Stimulated activated CD4-positive, alpha-beta T cell treated with anti-CD3 and anti-CD28 coated beads, TNF-alpha, amount 100 ng/mL, for 24 hours (primary cell): ENCODE measurements around the gene DEPDC5.

ENCODE experiments used
- DNase-seq, 3 experiments: peaks; one replicate each; pipeline ENCODE4 v3.0.0-alpha.2; 2020; ENCODE audit warnings: low read depth in 3 of 3

Gene DEPDC5

GRCh38 chr22:31925056-31925455 lies 171.2 kb downstream of the DEPDC5 start:
- DNase-seq, result no peak

GRCh38 chr22:31926024-31926423 lies 172.2 kb downstream of the DEPDC5 start:
- no peak for DNase-seq

- no peak for DNase-seq
Observed at GRCh38 chr22:31926969-31927368, 173.2 kb downstream of the DEPDC5 start.

- DNase-seq, result no peak
Observed at GRCh38 chr22:31927562-31927961, 173.7 kb downstream of the DEPDC5 start.

DNA sequence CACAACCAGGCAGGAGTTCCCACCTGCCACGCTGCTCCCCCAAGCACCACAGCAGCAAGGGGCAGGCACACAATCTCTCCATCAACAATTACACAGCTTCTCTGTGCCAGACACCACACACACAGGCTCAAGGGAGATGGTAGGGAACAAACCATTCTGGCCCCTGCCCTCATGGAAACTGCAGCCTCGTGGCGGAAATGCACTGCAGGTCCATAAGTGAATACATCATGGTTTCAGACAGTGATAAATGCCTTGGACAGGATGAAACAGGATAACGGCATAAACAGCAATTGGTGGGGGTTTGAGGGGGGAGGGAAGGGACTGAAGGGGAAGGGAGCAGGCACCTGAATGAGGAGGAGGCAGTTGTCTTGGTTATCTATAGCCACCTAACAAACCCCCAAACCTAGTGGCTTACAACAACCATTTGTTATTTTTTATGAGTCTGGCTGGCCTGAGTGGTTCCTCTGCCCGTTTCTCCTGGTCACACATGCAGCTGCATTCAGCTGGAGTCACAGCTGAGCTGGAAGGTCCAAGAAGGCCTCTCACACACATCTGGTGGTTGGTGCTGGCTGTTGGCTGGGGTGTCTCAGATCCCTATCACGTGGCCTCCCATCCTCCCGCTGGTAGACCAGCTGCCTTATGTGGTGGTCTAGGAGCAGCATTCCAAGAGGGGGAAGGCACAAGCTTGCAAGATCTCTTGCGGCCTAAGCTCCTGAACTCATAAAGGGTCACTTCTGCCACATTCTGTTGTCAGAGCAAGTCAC lies 175.5 kb downstream of the DEPDC5 start:
- no peak for DNase-seq

- no peak for DNase-seq
Observed at GRCh38 chr22:31932863-31933262, 179.0 kb downstream of the DEPDC5 start.

- no peak for DNase-seq
Observed at GRCh38 chr22:31933406-31933805, 179.6 kb downstream of the DEPDC5 start.

- DNase-seq, result no peak
Observed at GRCh38 chr22:31933816-31934482, 180.1 kb downstream of the DEPDC5 start.

- no peak for DNase-seq
Observed at GRCh38 chr22:31935961-31936635, 182.3 kb downstream of the DEPDC5 start.

DNA sequence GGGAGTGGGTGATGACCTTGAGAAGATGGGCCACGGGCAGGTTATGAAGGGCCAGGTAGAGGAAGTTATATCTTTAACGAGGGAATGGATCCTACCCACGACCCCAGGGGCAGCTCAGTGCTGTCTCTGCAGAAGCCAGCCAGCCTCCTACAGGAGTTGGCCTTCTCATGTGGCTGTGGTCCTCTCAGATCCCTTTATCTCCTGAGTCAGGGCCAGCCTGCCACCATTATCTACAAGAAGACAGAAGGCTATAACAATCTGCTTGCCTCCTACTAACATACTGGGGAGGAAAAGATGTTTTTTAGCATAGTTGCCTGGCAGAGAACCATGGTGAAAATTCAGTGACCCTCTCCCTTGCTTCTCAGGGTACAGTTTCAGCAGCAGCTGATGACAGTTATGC lies 183.5 kb downstream of the DEPDC5 start:
- DNase-seq, result no peak

- no peak for DNase-seq
Observed at GRCh38 chr22:31938296-31938695, 184.5 kb downstream of the DEPDC5 start.

DNA sequence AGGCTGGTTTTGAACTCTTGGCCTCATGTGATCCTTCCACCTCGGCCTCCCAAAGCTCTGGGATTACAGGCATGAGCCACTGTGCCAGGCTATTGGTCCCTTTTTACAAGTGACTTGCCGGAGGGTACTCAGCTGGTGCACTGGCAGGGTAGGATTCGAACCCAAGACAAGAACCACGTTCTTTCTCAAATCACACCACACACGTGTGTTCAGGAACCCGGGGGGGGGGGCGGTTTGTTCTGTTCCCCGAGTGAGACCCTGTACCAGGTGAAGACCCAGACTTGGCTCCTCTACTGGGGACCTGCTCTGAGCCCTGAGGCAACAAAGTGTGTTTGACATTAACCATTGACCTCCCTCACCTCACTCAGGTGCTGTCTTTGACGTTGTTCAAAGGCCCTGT lies 186.7 kb downstream of the DEPDC5 start:
- no peak for DNase-seq

GRCh38 chr22:31942091-31942490 lies 188.3 kb downstream of the DEPDC5 start:
- DNase-seq, result no peak

- no peak for DNase-seq
Observed at GRCh38 chr22:31943206-31943977, 189.6 kb downstream of the DEPDC5 start.

DNA sequence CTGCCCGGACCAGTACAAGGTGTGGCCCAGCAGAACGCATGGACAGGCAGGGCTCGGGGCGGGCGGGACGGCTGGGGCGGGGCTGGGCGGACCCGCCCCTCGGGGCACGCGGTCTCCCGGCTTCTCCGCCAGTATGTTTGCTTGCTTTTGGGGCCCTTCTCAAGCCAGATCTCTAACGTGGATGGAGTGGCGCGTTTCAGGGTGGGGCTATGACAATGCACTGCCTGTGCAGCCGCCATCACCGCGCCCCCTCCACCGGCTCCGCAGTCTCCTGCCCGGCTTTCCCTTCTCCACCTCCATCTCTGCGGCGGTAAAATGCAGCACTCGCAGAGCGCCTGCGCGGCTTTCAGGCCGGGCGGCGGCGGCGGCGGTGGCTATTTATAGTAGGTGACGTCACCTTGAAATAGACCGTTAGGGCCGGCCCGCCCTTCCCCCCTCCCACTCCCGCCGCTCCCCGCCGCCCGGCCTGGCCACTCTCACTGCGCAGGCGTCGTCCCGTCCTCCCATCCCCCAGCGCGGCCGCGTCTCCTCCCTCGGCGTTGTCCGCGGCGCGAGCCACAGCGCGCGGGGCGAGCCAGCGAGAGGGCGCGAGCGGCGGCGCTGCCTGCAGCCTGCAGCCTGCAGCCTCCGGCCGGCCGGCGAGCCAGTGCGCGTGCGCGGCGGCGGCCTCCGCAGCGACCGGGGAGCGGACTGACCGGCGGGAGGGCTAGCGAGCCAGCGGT lies 190.3 kb downstream of the DEPDC5 start, which contains the start of gene YWHAH:
Gene YWHAH, plus strand, starts transcription at position 558 of the 722 bp plus-strand sequence. CDS start 199 bp downstream, outside the sequence.
- peak; percentile 79 to 93 (median 85) for DNase-seq

DNA sequence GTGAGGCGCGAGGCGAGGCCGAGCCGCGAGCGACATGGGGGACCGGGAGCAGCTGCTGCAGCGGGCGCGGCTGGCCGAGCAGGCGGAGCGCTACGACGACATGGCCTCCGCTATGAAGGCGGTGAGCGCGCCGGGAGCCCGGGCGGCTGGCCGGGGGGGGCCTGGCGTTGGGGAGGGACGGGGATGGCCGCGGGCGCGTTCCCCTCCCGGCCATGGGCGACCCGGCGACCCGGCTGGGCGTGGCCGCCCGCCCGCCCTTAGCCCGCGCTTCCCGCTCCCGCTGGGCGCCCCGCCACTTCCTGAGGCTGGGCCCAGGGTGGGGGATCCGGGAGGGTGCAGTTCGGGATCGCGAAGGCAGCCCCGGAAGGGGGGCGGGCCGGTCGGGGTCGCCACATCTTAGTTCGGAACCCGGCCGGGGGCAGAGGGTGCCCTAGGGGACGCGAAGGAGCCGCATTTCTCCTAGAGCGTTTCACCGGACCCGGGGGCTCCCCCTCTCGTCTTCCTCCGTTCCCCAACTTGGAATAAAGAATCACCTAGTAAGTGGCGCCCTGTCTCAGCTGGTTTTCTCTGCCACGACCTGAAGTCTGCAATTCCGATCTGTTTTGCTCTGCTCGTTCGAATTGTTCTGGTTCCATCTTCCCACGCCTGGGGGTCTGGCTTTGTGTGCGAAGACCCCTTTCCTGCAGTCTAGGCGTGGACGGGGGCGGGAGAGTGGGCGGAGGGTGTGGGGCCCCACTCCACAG lies 191.1 kb downstream of the DEPDC5 start:
- peak; percentile 6 to 35 (median 8) for DNase-seq

GRCh38 chr22:31945443-31945855 lies 191.6 kb downstream of the DEPDC5 start:
- DNase-seq, result no peak

DNA sequence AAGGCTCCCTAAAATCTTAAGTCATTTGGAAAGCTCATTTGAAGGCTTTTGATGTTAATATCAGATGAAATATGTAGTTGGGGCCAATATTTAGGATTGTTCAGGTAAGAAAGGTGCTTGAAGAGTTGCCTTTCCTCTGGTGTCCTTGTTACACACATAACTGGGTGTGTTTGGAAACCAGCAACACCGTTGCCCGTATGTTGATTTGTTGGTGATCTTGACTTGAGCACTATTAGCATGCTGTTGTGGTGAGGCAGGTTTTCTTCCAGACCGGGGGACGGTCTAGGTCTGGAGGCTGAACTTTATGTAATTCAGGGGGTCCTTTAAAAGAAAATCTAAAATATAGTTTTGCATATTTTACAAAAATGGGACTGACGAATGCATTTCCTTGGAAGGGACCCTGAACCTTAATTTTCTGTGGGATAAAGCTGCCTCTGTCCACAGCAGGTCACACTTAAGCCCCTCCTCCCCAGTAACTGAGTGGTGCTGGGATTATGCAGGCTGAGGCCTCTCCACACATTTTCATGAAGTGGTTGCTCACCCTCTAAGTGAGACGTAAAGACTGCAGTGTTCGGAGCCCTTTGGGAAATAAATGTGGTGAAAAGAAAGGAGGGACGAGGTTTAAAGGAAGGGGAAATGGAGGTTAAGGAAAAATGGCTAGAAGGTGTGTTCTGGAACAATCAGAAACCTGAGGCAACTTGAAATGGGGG lies 192.3 kb downstream of the DEPDC5 start:
- DNase-seq, result no peak

GRCh38 chr22:31947296-31947695 lies 193.5 kb downstream of the DEPDC5 start:
- DNase-seq, result peak in 1 of 3 experiments; percentile 10

- DNase-seq, result no peak
Observed at GRCh38 chr22:31948002-31948401, 194.2 kb downstream of the DEPDC5 start.
